ENCODE results near the gene ZNF608.

The ZNF608 gene

DNA sequence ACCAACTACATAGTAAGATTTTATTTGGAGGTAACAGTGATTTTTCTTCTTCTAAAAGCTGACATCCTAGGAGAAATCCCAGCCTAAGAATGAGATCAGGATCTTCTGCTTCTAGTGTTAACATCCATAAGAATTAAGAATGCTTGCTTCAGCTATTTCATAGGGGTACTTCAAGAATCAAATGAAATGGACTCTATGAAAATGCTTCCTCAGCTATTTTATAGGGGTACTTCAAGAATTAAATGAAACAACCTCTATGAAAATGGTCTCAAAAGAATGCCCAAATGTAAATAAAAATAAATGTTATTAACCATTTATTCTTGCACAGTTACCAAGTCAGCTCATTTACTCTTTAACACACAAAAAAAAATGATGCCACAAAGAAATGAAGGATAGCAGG, 31.5 kb downstream of the ZNF608 start:
- FAIRE-seq = no peak
- TF ChIP-seq, protein P1, sequence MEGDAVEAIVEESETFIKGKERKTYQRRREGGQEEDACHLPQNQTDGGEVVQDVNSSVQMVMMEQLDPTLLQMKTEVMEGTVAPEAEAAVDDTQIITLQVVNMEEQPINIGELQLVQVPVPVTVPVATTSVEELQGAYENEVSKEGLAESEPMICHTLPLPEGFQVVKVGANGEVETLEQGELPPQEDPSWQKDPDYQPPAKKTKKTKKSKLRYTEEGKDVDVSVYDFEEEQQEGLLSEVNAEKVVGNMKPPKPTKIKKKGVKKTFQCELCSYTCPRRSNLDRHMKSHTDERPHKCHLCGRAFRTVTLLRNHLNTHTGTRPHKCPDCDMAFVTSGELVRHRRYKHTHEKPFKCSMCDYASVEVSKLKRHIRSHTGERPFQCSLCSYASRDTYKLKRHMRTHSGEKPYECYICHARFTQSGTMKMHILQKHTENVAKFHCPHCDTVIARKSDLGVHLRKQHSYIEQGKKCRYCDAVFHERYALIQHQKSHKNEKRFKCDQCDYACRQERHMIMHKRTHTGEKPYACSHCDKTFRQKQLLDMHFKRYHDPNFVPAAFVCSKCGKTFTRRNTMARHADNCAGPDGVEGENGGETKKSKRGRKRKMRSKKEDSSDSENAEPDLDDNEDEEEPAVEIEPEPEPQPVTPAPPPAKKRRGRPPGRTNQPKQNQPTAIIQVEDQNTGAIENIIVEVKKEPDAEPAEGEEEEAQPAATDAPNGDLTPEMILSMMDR (IDR thresholded peaks at IDR 0.05; ENCODE audit: insufficient read depth, missing control alignments) = no peak
- DNase-seq (ENCODE audit: insufficient read length, low spot score) = no peak

DNA sequence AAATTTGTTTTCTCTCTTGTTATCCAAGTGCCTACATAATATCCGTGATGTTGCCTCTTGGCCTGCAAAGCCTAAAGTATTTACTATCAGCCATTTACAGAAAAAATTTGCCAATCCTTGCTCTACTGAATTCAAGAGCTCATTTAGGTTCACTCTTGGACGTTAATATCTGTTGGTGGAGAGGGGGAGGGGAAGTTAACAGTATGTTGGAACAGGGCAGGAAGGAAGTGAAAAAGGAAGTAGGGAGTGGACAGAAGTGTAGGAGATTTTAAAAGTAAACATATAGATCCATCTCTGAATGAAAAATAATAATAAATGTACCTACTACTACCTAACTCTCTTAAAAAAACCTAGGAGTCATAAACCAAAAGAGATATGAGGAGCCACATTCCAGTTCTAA, 32.8 kb downstream of the ZNF608 start:
- TF ChIP-seq, protein P1 (IDR thresholded peaks at IDR 0.05; ENCODE audit: insufficient read depth, missing control alignments) = no peak
- FAIRE-seq = no peak
- no peak for DNase-seq (ENCODE audit: insufficient read length, low spot score)

DNA sequence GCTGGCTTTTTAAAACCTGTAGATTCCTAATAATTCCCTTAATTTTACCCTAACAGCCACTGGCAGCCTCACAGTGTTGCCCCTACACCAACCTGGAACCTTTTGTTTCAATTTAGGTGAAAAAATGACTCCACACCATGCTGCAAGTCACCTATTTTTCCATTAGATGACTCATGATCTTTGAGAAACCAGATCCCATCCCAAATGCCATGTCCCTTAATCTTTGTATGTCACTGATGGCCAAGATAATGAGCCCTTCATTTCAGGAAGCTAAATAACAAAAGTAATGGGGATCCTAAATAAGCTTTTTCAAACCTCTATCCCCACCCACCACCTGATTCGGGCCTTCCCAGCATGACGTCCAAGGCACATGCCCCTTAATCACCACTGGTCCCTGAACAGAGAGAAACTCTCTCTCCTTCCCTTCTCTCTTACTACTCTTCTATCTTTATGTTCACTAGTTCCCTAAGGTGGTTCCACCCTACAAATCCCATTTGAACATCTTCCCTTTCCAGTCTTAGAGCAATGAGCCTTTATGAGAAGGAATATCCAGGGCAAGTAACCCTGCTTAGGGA, 33.6 kb downstream of the ZNF608 start:
- TF ChIP-seq, protein P1 (IDR thresholded peaks at IDR 0.05; ENCODE audit: insufficient read depth, missing control alignments) = no peak
- DNase-seq (ENCODE audit: insufficient read length, low spot score) = no peak
- FAIRE-seq = no peak

DNA sequence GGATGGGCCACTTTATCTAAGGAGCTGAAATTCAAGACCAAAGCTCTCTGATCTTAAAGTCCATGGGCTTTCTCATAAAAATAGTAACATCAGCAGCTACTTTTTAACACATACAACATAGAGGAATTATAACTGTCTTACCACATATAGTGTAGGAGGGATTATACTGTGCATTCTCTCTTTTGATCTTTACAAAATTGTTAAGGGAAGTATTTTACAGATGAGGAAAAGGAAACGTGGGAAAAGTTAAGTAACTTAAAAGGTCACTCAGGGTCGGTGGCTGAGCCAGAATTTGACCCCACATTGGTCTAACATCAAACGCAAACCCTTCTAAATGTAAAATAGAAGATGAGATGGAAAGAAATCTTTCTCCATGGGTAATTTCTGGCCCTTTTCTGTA, 38.4 kb downstream of the ZNF608 start:
- FAIRE-seq = no peak
- TF ChIP-seq, protein P1 (IDR thresholded peaks at IDR 0.05; ENCODE audit: insufficient read depth, missing control alignments) = no peak

DNA sequence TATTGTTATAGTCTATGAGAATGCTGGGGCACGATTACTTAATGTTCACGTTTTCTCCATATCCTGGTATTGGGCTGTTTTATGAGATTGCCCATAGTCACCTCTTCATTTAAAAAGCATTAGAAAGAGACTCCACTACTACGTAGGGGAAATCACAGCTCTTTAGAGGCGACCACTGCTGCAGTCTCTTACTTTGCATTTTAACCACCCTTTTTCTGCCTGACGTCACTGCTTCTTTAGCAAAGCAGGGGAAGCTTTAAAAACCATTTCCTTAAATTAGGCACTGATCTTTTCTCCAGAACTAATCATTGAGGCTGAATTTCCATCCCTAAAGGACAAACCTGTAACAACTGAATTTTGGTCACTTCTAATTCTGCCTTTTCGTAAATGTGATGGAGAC, 38.9 kb downstream of the ZNF608 start:
- no peak for DNase-seq (ENCODE audit: insufficient read length, low spot score)
- FAIRE-seq = no peak
- TF ChIP-seq, protein P1 (IDR thresholded peaks at IDR 0.05; ENCODE audit: insufficient read depth, missing control alignments) = no peak

More for the DNA sequence above, 38.4 kb downstream of the ZNF608 start:
- no peak for DNase-seq (ENCODE audit: insufficient read length, low spot score)

DNA sequence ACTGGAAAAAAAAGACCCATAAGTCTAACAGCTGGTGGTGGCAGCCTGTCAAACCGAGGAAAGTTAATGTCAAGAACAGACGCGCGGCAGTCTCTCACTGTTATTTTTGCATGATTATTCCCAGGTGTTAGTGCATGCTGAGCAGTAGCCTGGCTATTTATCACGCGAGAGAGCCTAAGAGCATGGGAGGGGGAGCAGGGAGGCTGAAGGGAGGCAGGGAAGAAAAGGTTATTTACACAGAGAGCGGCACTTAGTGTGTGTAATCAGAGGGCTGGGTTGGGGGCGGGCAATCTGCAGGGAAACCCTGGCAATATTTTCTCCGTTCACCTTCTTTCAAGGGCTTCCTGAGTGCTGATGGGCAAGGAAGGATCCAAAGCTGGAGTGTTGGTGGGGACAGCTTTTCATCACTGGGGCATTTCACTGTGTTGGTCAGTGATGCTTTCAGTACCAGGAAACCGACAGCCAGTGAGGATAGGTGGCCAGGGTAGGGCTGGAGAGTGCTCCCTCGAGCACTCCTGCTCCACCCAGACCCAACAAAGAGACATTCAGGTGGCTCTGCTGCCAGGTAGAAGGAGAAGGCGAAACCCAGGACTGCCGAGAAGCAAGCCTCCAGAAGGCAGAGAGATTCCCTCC, 39.6 kb downstream of the ZNF608 start:
- DNase-seq (ENCODE audit: insufficient read length, low spot score) (no peak), FAIRE-seq (no peak)
- TF ChIP-seq, protein P1 (IDR thresholded peaks at IDR 0.05; ENCODE audit: insufficient read depth, missing control alignments) = no peak

DNA sequence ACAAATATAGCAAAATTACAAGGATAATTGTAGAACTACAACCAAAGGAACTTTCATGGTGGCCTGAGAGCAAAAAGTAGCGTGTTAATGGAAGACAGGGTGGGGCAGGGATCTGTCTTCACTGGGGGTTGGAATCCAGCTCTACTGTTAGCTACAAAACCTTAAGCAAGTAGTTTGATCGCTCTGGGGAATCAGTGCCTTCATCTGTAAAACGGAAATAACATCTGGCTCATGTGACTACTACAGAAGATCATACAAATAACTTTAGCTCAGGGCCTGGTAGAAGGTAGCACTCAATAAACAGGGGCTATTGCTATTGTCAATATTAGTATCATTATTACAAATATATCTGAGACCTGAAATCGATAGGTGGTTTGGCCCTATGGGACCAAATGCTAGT, 40.4 kb downstream of the ZNF608 start:
- DNase-seq (ENCODE audit: insufficient read length, low spot score) = no peak
- TF ChIP-seq, protein P1 (IDR thresholded peaks at IDR 0.05; ENCODE audit: insufficient read depth, missing control alignments) = no peak
- peak; percentile 6 for FAIRE-seq

All from D721Med (cell line).